Caco-2 (cell line): Measurements from ENCODE around the gene PNPLA7. TPM values are rescaled to one million over a fixed set of nuclear protein-coding genes. Genes with fewer than 3 reads are reported as not detected.
A peak's percentile ranks its signal among the peaks of the same experiment; 100 is the strongest.

Experiments used
- BruUV-seq: library from RNA; stranded (reverse); fragments of 400-500 nt; replicated peaks from 2 replicates; lab custom pipeline; 2021; lab: Mats Ljungman, UMichigan
- CTCF ChIA-PET: fragments of 300-600 bp; sonication (Branson Sonifier 250); formaldehyde crosslinking; loops from one replicate; lab custom pipeline; 2022; ENCODE audit warnings: antibody characterized with exemption; lab: Charles Lee
- POLR2A ChIA-PET: fragments of 300-600 bp; sonication (Branson Sonifier 250); formaldehyde crosslinking; loops from one replicate; lab custom pipeline; 2022; ENCODE audit warnings: antibody characterized with exemption; lab: Charles Lee
- DNase-seq, 2 experiments: peaks; one replicate each; pipeline versions ENCODE4 v3.0.0 to v3.0.0-alpha.2; 2020 to 2022
- H3K27me3 ChIP-seq: replicated peaks from 2 replicates; pipeline ENCODE4 v1.6.0; 2011; ENCODE audit warnings: low read length; ENCODE audit not compliant: control insufficient read depth, insufficient read depth
- H3K36me3 ChIP-seq: 2 replicates; pipeline ENCODE4 v1.5.1; 2011; ENCODE audit warnings: low read length; ENCODE audit not compliant: control insufficient read depth, insufficient read depth
- H3K4me1 ChIP-seq: fragments of 250-450 bp; sonication (Bioruptor Pico); 2 replicates; pipeline ENCODE4 v1.5.1; 2020; ENCODE audit warnings: mild to moderate bottlenecking
- H3K4me3 ChIP-seq: 2 replicates; pipeline ENCODE4 v1.5.1; 2011; ENCODE audit warnings: low read depth, mild to moderate bottlenecking, control low read depth, low read length
- H3K9me3 ChIP-seq: fragments of 250-450 bp; sonication (Bioruptor Pico); 2 replicates; pipeline ENCODE4 v1.5.1; 2020; ENCODE audit warnings: mild to moderate bottlenecking, moderate library complexity
- H3K27ac Mint-ChIP-seq: one replicate; pipeline ENCODE4 v1.8.0; 2022; ENCODE audit warnings: mixed read lengths; ENCODE audit not compliant: unreplicated experiment
- H3K27me3 Mint-ChIP-seq: one replicate; pipeline ENCODE4 v1.8.0; 2022; ENCODE audit warnings: mixed read lengths; ENCODE audit not compliant: insufficient read depth, unreplicated experiment
- H3K36me3 Mint-ChIP-seq: one replicate; pipeline ENCODE4 v1.8.0; 2022; ENCODE audit warnings: mild to moderate bottlenecking, mixed read lengths; ENCODE audit not compliant: insufficient read depth, unreplicated experiment
- H3K4me1 Mint-ChIP-seq: one replicate; pipeline ENCODE4 v1.8.0; 2022; ENCODE audit warnings: low read depth, mixed read lengths; ENCODE audit not compliant: unreplicated experiment
- H3K4me3 Mint-ChIP-seq: one replicate; pipeline ENCODE4 v1.8.0; 2022; ENCODE audit warnings: mild to moderate bottlenecking, moderate library complexity, mixed read lengths; ENCODE audit not compliant: unreplicated experiment
- H3K9me3 Mint-ChIP-seq: one replicate; pipeline ENCODE4 v1.8.0; 2022; ENCODE audit warnings: mixed read lengths; ENCODE audit not compliant: unreplicated experiment
- intact Hi-C: fragments of 100-400 bp; cut with micrococcal nuclease; formaldehyde crosslinking; loops from one replicate; pipeline ENCODE4 v1.10.0; 2022; ENCODE audit not compliant: unreplicated experiment
- total RNA-seq: library from RNA; stranded (reverse); gene quantifications from 2 replicates; pipeline ENCODE4 v1.2.3, GENCODE V29; 2022
- TF ChIP-seq, protein P1 (sequence below), 2 experiments: fragments of 200-600 bp in 1 of 2; IDR thresholded peaks; 1 replicate in 1 of 2; 2 replicates in 1 of 2; pipeline versions ENCODE4 v1.5.1 to v1.8.0; 2011 to 2022; ENCODE audit warnings: antibody characterized with exemption in 1 of 2, control low read depth in 1 of 2, inconsistent platforms in 1 of 2, low read depth in 1 of 2, low read length in 1 of 2, mild to moderate bottlenecking in 1 of 2, moderate library complexity in 1 of 2; ENCODE audit not compliant: insufficient read depth in 1 of 2, severe bottlenecking in 1 of 2, unreplicated experiment in 1 of 2

The PNPLA7 gene
- total RNA-seq, 1 experiment from 2014 or later = 1.8 TPM

DNA sequence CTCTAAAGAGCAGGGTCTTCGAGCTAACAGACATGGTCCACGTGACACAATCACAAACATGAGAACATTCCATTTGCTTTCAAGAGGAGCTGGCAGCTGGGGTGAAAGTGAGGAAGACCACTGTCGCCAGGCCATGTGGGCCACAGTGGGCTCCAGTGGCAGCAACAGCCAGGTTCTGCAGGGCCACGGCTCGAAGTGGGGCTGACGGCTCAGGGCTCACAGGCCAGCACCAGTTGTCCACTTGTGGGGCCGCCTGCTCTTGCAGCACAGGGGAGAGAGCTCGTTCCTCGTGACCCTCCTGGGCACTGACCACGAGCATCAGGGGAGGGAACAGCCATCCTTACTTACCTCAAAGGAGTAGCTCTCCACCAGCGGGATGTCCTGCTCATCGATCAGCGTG is 38.1 kb upstream of the PNPLA7 start:
- H3K36me3 ChIP-seq = peaks cover 3% of the 10 kb centered on the region

DNA sequence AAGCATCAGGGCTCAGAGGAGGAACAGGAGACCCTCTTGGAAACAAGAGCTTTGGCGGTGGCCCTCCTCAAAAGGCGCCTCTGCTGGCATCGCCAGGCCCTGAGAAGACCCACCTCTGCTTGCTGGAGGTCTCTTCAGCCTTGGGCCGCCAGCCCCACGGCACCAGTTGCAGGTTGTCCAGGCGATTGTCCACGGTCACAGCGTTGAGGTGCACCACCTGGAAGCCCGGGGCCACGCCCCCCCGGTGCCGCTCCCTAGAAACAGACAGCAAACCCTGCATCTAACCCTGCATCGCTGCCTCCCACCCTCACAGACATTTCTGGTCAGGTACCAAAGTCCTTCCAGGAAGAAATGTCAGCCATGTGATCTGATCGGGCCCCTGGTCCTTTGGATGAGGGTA is 36.7 kb upstream of the PNPLA7 start:
- Mint-ChIP-seq H3K4me3 (no peak overlapping the region), H3K9me3 (no peaks in the 10 kb centered on the region), H3K4me1 (no peaks in the 10 kb centered on the region), H3K36me3 (peaks cover 40% of the 10 kb centered on the region), H3K27ac (no peak overlapping the region), H3K27me3 (no peaks in the 10 kb centered on the region)
- Histone ChIP-seq H3K27me3 (no peaks in the 10 kb centered on the region), H3K36me3 (peaks cover 3% of the 10 kb centered on the region), H3K4me1 (peaks cover 8% of the 10 kb centered on the region), H3K4me3 (no peak overlapping the region), H3K9me3 (no peaks in the 10 kb centered on the region)
- ChIA-PET POLR2A (no interaction called here), CTCF (interaction anchor here (0.6 kb wide), 1 partner anchor 23 kb away, joined by 3 read pairs; no protein-coding TSS in a partner anchor)
- no TSS peak for BruUV-seq
- TF ChIP-seq, protein P1, sequence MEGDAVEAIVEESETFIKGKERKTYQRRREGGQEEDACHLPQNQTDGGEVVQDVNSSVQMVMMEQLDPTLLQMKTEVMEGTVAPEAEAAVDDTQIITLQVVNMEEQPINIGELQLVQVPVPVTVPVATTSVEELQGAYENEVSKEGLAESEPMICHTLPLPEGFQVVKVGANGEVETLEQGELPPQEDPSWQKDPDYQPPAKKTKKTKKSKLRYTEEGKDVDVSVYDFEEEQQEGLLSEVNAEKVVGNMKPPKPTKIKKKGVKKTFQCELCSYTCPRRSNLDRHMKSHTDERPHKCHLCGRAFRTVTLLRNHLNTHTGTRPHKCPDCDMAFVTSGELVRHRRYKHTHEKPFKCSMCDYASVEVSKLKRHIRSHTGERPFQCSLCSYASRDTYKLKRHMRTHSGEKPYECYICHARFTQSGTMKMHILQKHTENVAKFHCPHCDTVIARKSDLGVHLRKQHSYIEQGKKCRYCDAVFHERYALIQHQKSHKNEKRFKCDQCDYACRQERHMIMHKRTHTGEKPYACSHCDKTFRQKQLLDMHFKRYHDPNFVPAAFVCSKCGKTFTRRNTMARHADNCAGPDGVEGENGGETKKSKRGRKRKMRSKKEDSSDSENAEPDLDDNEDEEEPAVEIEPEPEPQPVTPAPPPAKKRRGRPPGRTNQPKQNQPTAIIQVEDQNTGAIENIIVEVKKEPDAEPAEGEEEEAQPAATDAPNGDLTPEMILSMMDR (IDR thresholded peaks at IDR 0.05; ENCODE audit: insufficient read depth in 1 of 2, low read depth in 1 of 2, low read length in 1 of 2, severe bottlenecking in 1 of 2, unreplicated experiment in 1 of 2) = no peak
- intact Hi-C loops = no loop called here
- DNase-seq = no peak

More for the DNA sequence above, 38.1 kb upstream of the PNPLA7 start:
- no TSS peak for BruUV-seq
- Histone ChIP-seq H3K4me3 (no peak overlapping the region), H3K4me1 (peaks cover 8% of the 10 kb centered on the region), H3K9me3 (no peaks in the 10 kb centered on the region), H3K27me3 (no peaks in the 10 kb centered on the region)
- Mint-ChIP-seq H3K4me3 (peak overlapping the region; percentile 10), H3K27ac (peak overlapping the region; percentile 73), H3K27me3 (no peaks in the 10 kb centered on the region), H3K9me3 (no peaks in the 10 kb centered on the region), H3K4me1 (no peaks in the 10 kb centered on the region), H3K36me3 (peaks cover 27% of the 10 kb centered on the region)
- ChIA-PET CTCF (interaction anchor here (0.6 kb wide), 1 partner anchor 309 kb away, joined by 3 read pairs; no protein-coding TSS in a partner anchor), POLR2A (no interaction called here)
- no peak for DNase-seq
- TF ChIP-seq, protein P1 (IDR thresholded peaks at IDR 0.05; ENCODE audit: insufficient read depth in 1 of 2, low read depth in 1 of 2, low read length in 1 of 2, severe bottlenecking in 1 of 2, unreplicated experiment in 1 of 2) = no peak
- intact Hi-C loops = no loop called here

DNA sequence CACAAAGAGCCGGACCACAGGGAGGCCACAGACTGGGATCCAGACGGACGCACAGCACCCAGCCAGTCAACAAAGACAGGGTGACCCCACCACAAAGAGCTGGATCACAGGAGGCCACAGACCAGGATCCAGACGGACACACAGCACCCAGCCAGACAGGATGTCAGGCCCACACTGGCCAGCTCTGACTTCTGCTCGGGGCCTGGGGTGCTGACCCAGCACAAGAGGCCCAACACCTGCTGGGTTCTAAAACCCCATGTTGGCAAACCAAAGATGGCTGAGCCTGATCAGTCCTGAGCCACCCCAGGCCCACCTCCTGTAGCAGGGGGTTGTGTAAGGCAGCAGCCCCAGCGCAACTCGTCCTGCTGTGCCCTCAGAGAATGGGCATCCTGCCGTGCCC is 33.8 kb upstream of the PNPLA7 start:
- CTCF ChIA-PET = no interaction called here
- Histone ChIP-seq H3K27me3 (no peaks in the 10 kb centered on the region), H3K36me3 (peaks cover 3% of the 10 kb centered on the region), H3K9me3 (no peaks in the 10 kb centered on the region), H3K4me1 (peaks cover 6% of the 10 kb centered on the region), H3K4me3 (no peak overlapping the region)
- no peaks in the 10 kb centered on the region for H3K4me1 Mint-ChIP-seq
- POLR2A ChIA-PET = no interaction called here
- no peak for DNase-seq
- intact Hi-C loops = no loop called here
- peaks cover 46% of the 10 kb centered on the region for H3K36me3 Mint-ChIP-seq
- no peaks in the 10 kb centered on the region for H3K9me3 Mint-ChIP-seq
- no peak overlapping the region for H3K4me3 Mint-ChIP-seq
- TF ChIP-seq, protein P1 (IDR thresholded peaks at IDR 0.05; ENCODE audit: insufficient read depth in 1 of 2, low read depth in 1 of 2, low read length in 1 of 2, severe bottlenecking in 1 of 2, unreplicated experiment in 1 of 2) = no peak
- no peak overlapping the region for H3K27ac Mint-ChIP-seq
- no peaks in the 10 kb centered on the region for H3K27me3 Mint-ChIP-seq
- BruUV-seq = no TSS peak
